Measurements from ENCODE around the gene E2F1. TPM values are rescaled to one million over a fixed set of nuclear protein-coding genes. Genes with fewer than 3 reads are reported as not detected.

E2F1 gene
- total RNA-seq, 3 donors from 2014 or later (not counting 1 experiment from before 2014, with no cell fraction given) = 4.6 to 5.6 (median 4.7) TPM

DNA sequence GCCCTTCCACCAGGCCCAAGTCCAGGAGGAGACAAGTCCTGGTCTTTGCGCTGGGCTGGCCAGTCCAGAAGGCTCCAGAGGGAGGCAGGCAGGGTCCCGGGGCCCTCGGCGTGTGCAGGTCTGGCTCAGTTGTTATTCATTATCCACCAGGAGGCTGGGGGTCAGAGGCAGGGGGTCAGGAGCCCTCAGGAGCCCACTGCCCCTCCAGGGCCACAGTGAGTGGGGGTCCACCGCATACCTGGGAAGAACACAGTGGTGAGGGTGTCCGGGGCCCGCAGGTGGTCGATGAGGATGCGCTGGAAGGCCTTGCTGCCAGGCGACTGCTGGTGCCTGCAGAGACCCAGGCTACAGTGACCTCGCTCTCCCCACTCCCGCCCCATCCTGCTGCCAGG is 28.5 kb downstream of the E2F1 start:
- Histone ChIP-seq H3K4me1 (ENCODE audit: control insufficient read depth, insufficient read depth, low read length) (peaks cover 7% of the 10 kb centered on the region), H3K27ac (ENCODE audit: low read length) (no peak overlapping the region), H3K4me3 (ENCODE audit: low read length) (no peak overlapping the region), H3K9me3 (ENCODE audit: control insufficient read depth, insufficient read depth, low read length) (no peaks in the 10 kb centered on the region), H3K27me3 (ENCODE audit: control insufficient read depth, insufficient read depth, low read length) (no peaks in the 10 kb centered on the region), H3K36me3 (ENCODE audit: control insufficient read depth, insufficient read depth, low read length) (no peaks in the 10 kb centered on the region)
- Mint-ChIP-seq H3K4me3 (no peak overlapping the region), H3K9me3 (no peaks in the 10 kb centered on the region), H3K36me3 (no peaks in the 10 kb centered on the region), H3K4me1 (peaks cover 3 to 7% of the 10 kb centered on the region in 2 donors), H3K27me3 (ENCODE audit: low read depth in 2 of 2) (no peaks in the 10 kb centered on the region), H3K27ac (no peak overlapping the region)
- intact Hi-C loops (cut with micrococcal nuclease) = no loop called here
- TF ChIP-seq, protein P1, sequence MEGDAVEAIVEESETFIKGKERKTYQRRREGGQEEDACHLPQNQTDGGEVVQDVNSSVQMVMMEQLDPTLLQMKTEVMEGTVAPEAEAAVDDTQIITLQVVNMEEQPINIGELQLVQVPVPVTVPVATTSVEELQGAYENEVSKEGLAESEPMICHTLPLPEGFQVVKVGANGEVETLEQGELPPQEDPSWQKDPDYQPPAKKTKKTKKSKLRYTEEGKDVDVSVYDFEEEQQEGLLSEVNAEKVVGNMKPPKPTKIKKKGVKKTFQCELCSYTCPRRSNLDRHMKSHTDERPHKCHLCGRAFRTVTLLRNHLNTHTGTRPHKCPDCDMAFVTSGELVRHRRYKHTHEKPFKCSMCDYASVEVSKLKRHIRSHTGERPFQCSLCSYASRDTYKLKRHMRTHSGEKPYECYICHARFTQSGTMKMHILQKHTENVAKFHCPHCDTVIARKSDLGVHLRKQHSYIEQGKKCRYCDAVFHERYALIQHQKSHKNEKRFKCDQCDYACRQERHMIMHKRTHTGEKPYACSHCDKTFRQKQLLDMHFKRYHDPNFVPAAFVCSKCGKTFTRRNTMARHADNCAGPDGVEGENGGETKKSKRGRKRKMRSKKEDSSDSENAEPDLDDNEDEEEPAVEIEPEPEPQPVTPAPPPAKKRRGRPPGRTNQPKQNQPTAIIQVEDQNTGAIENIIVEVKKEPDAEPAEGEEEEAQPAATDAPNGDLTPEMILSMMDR (IDR thresholded peaks at IDR 0.05) = no peak
- no peak for DNase-seq
- ATAC-seq = no peak
- over 99% methylated on average over 12 of the region's 12 CpGs for WGBS (ENCODE audit: insufficient coverage)

DNA sequence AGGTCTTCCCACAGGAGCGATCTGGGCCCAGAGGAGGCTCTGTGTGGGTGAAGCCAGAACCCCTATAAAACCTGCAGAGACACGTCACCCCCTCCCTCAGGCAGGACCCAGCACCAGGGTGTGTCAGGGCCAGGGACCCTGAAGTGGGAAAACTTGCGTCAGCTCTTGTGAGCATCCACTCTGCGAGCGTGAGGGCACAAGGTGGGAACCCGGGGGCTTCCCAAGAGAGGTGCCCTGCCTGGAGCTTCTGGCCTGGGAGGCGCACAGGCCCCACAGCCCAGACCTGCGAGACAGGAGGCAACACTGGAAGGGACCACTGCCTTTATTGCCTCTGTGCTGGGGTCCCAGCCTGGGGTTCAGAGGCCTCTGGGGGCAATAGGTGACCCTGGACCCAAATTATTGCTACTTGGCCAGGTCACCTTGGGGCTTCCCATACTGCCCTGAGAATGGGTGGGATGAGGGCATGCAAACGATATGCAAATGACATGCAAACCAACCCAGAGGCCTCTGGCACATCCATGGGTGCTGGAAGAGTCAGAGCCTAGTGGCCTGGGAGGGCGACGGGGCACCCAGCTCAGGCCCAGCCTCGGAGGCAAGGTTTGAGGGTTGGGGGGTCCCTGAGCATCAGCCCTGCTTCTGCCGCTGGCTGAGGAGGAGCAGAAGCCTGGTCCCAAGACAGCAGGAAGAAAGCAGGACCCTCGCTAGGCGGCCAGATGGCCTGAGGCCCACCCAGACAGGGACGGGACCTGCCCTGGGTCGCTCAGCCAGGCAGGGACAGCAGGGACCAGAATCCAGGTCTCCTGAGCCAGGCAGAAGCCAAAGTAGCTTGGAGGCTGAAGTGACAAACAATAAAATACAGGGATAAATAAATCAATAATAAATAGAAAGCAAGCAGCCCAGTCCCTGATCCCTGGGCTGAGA is 29.1 kb downstream of the E2F1 start:
- TF ChIP-seq, protein P1 (IDR thresholded peaks at IDR 0.05) = no peak
- no peaks in the 10 kb centered on the region for H3K27me3 ChIP-seq (ENCODE audit: control insufficient read depth, insufficient read depth, low read length)
- Mint-ChIP-seq H3K27me3 (ENCODE audit: low read depth in 2 of 2) (no peaks in the 10 kb centered on the region), H3K4me3 (no peak overlapping the region), H3K9me3 (no peaks in the 10 kb centered on the region), H3K27ac (no peak overlapping the region), H3K4me1 (peaks cover 0 to 5% of the 10 kb centered on the region in 2 donors), H3K36me3 (no peaks in the 10 kb centered on the region)
- intact Hi-C loops (cut with micrococcal nuclease) = no loop called here
- no peaks in the 10 kb centered on the region for H3K4me1 ChIP-seq (ENCODE audit: control insufficient read depth, insufficient read depth, low read length)
- no peaks in the 10 kb centered on the region for H3K36me3 ChIP-seq (ENCODE audit: control insufficient read depth, insufficient read depth, low read length)
- DNase-seq = no peak
- H3K9me3 ChIP-seq (ENCODE audit: control insufficient read depth, insufficient read depth, low read length) = no peaks in the 10 kb centered on the region
- no peak overlapping the region for H3K27ac ChIP-seq (ENCODE audit: low read length)
- H3K4me3 ChIP-seq (ENCODE audit: low read length) = no peak overlapping the region
- 94% methylated on average over 17 of the region's 17 CpGs for WGBS (ENCODE audit: insufficient coverage)
- no peak for ATAC-seq

DNA sequence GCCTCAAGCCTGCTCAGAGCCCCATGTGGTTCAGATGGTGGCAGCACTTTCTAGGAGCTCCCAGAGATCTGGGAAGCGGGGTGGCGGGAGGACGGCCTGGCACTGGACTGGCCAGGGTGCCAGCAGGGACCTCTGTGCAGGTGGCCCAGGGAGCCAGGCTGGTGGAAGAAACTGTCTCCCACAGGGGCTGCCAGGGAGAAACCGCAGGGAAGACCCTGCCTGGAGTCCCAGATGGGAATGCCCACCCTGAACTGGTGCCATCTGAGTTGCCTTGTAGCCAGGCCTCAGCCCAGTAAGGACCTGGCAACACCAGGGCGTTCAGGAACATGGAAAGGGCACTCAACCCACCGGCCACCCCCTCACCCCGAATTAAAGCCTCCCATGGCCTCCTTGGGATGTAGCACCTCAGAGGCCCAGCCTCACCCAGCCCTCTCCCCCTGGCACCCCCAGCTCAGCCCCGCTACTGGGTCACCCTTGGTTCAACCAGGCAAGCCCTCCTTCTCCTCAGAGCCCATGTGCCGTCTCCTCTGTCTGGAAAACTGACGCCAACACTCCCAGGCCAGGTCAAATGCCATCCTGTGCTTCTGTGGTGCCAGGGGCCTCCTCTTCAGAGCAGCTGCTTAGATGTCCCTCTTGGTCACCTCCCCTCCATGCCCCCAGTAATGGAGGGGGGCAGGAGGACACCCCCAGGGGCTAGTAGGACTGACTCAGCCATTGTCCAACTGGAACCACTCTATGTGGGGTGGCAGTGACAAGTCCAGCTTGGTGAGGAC is 30.0 kb downstream of the E2F1 start:
- H3K4me1 ChIP-seq (ENCODE audit: control insufficient read depth, insufficient read depth, low read length) = no peaks in the 10 kb centered on the region
- H3K36me3 Mint-ChIP-seq = no peaks in the 10 kb centered on the region
- 96% methylated on average over 10 of the region's 10 CpGs for WGBS (ENCODE audit: insufficient coverage)
- H3K4me3 Mint-ChIP-seq = no peak overlapping the region
- ATAC-seq (no peak), DNase-seq (no peak)
- no peaks in the 10 kb centered on the region for H3K9me3 Mint-ChIP-seq
- H3K27ac ChIP-seq (ENCODE audit: low read length) = no peak overlapping the region
- intact Hi-C loops (cut with micrococcal nuclease) = no loop called here
- H3K27me3 ChIP-seq (ENCODE audit: control insufficient read depth, insufficient read depth, low read length) = no peaks in the 10 kb centered on the region
- H3K9me3 ChIP-seq (ENCODE audit: control insufficient read depth, insufficient read depth, low read length) = no peaks in the 10 kb centered on the region
- H3K4me3 ChIP-seq (ENCODE audit: low read length) = no peak overlapping the region
- no peaks in the 10 kb centered on the region for H3K36me3 ChIP-seq (ENCODE audit: control insufficient read depth, insufficient read depth, low read length)
- no peaks in the 10 kb centered on the region for H3K27me3 Mint-ChIP-seq (ENCODE audit: low read depth in 2 of 2)
- H3K27ac Mint-ChIP-seq = no peak overlapping the region
- TF ChIP-seq, protein P1 (IDR thresholded peaks at IDR 0.05) = no peak
- H3K4me1 Mint-ChIP-seq = peaks cover 0 to 5% of the 10 kb centered on the region in 2 donors

Measured in natural killer cell (primary cell).